Adipose tissue (tissue), 3 donors: ENCODE measurements around the gene ITPR1. TPM values are rescaled to one million over a fixed set of nuclear protein-coding genes. Genes with fewer than 3 reads are reported as not detected.

Experiments used
- H3K27ac ChIP-seq: one replicate; pipeline ENCODE4 v1.5.1; 2013; ENCODE audit warnings: low read depth, low read length
- WGBS, 3 donors: extraction: QIAGEN DNeasy Blood & Tissue Kit; methylation state at CpG; one replicate each; pipeline ENCODE4 v1.1.7; 2013; 5-methylcytosine and 5-hydroxymethylcytosine counted together
- polyA plus RNA-seq, 3 donors: library from polyadenylated mRNA; stranded (reverse); fragments of 200-250 nt; gene quantifications; one replicate each; pipeline ENCODE4 v1.2.3, GENCODE V29; 2013
- donor health status: healthy with polysubstance abuse.
- donor health status: Bipolar disorder and iron deficiency.
- donor health status: healthy.

The ITPR1 gene
- polyA plus RNA-seq, 3 donors = 3.5 to 14.2 (median 9.7) TPM

- no peak overlapping the region for H3K27ac ChIP-seq
- WGBS, 3 donors = 21 to 31% (median 29%) methylated on average over 1 of the region's 1 CpG
Measured at GRCh38 chr3:4709341-4709740, 216.2 kb downstream of the ITPR1 start.

GRCh38 chr3:4710191-4710590, 217.0 kb downstream of the ITPR1 start:
- 80 to 87% (median 86%) methylated on average over 16 of the region's 16 CpGs for WGBS, 3 donors
- H3K27ac ChIP-seq = no peak overlapping the region

- 2 to 11% (median 9%) methylated on average over 1 of the region's 1 CpG for WGBS, 3 donors
- no peak overlapping the region for H3K27ac ChIP-seq
Measured at GRCh38 chr3:4711680-4711992, 218.5 kb downstream of the ITPR1 start.

- 57 to 78% (median 69%) methylated on average over 7 of the region's 7 CpGs for WGBS, 3 donors
- H3K27ac ChIP-seq = no peak overlapping the region
Measured at GRCh38 chr3:4712109-4712508, 219.0 kb downstream of the ITPR1 start.

GRCh38 chr3:4714045-4714444, 220.9 kb downstream of the ITPR1 start:
- no peak overlapping the region for H3K27ac ChIP-seq
- WGBS, 3 donors = 87 to 94% (median 94%) methylated on average over 7 of the region's 7 CpGs

GRCh38 chr3:4716266-4716665, 223.1 kb downstream of the ITPR1 start:
- 49 to 89% (median 63%) methylated on average over 1 of the region's 1 CpG for WGBS, 3 donors
- no peak overlapping the region for H3K27ac ChIP-seq

GRCh38 chr3:4716706-4717362, 223.7 kb downstream of the ITPR1 start:
- H3K27ac ChIP-seq = no peak overlapping the region
- 75% methylated on average over 14 of the region's 14 CpGs for WGBS, 3 donors

- WGBS, 3 donors = 61 to 83% (median 78%) methylated on average over 5 of the region's 5 CpGs
- no peak overlapping the region for H3K27ac ChIP-seq
Measured at GRCh38 chr3:4717363-4717740, 224.2 kb downstream of the ITPR1 start.

GRCh38 chr3:4718179-4718736, 225.1 kb downstream of the ITPR1 start:
- no peak overlapping the region for H3K27ac ChIP-seq
- WGBS, 3 donors = 44 to 85% (median 73%) methylated on average over 4 of the region's 4 CpGs

GRCh38 chr3:4719046-4719501, 225.9 kb downstream of the ITPR1 start:
- WGBS, 3 donors = 28 to 69% (median 58%) methylated on average over 8 of the region's 8 CpGs
- H3K27ac ChIP-seq = no peak overlapping the region

GRCh38 chr3:4720316-4721075, 227.3 kb downstream of the ITPR1 start:
- H3K27ac ChIP-seq = no peak overlapping the region
- 16 to 47% (median 47%) methylated on average over 12 of the region's 12 CpGs for WGBS, 3 donors

GRCh38 chr3:4721511-4721911, 228.4 kb downstream of the ITPR1 start:
- 66 to 76% (median 73%) methylated on average over 9 of the region's 9 CpGs for WGBS, 3 donors
- H3K27ac ChIP-seq = no peak overlapping the region

- H3K27ac ChIP-seq = no peak overlapping the region
- 24 to 40% (median 37%) methylated on average over 6 of the region's 6 CpGs for WGBS, 3 donors
Measured at GRCh38 chr3:4722103-4722502, 229.0 kb downstream of the ITPR1 start.

- 41 to 69% (median 65%) methylated on average over 10 of the region's 10 CpGs for WGBS, 3 donors
- H3K27ac ChIP-seq = no peak overlapping the region
Measured at GRCh38 chr3:4724051-4724629, 231.0 kb downstream of the ITPR1 start.

- 87 to 94% (median 89%) methylated on average over 5 of the region's 5 CpGs for WGBS, 3 donors
- no peak overlapping the region for H3K27ac ChIP-seq
Measured at GRCh38 chr3:4726549-4726948, 233.4 kb downstream of the ITPR1 start.

- no peak overlapping the region for H3K27ac ChIP-seq
- 26 to 83% (median 79%) methylated on average over 6 of the region's 6 CpGs for WGBS, 3 donors
Measured at GRCh38 chr3:4729061-4729973, 236.2 kb downstream of the ITPR1 start.

- no peak overlapping the region for H3K27ac ChIP-seq
- 90 to 93% (median 91%) methylated on average over 7 of the region's 7 CpGs for WGBS, 3 donors
Measured at GRCh38 chr3:4730719-4731118, 237.6 kb downstream of the ITPR1 start.

- no peak overlapping the region for H3K27ac ChIP-seq
- 82 to 95% (median 82%) methylated on average over 6 of the region's 6 CpGs for WGBS, 3 donors
Measured at GRCh38 chr3:4731543-4732111, 238.5 kb downstream of the ITPR1 start.
